Fibroblast of skin of right quadriceps (primary cell): Measurements from ENCODE around the gene SPRED2.

ENCODE experiments used
- DNase-seq: peaks from one replicate; pipeline ENCODE4 v3.0.0-alpha.2; 2013

SPRED2 gene

GRCh38 chr2:65382776-65383357 is 49.5 kb downstream of the SPRED2 start:
- peak; percentile 85 for DNase-seq

GRCh38 chr2:65382323-65382722 is 50.1 kb downstream of the SPRED2 start:
- DNase-seq: no peak

- DNase-seq: no peak
These were observed 50.8 kb downstream of the SPRED2 start for GRCh38 chr2:65381607-65382051.

GRCh38 chr2:65380255-65380654 is 52.1 kb downstream of the SPRED2 start:
- no peak for DNase-seq

GRCh38 chr2:65379721-65380171 is 52.7 kb downstream of the SPRED2 start:
- DNase-seq: no peak

GRCh38 chr2:65379223-65379622 is 53.2 kb downstream of the SPRED2 start:
- DNase-seq: no peak

GRCh38 chr2:65378290-65378689 is 54.1 kb downstream of the SPRED2 start:
- no peak for DNase-seq

- peak; percentile 78 for DNase-seq
These were observed 54.7 kb downstream of the SPRED2 start for GRCh38 chr2:65377556-65378192.

- DNase-seq: no peak
These were observed 56.7 kb downstream of the SPRED2 start for GRCh38 chr2:65375723-65376122.

GRCh38 chr2:65374999-65375398 is 57.4 kb downstream of the SPRED2 start:
- DNase-seq: no peak

GRCh38 chr2:65374575-65374974 is 57.8 kb downstream of the SPRED2 start:
- DNase-seq: no peak

GRCh38 chr2:65373365-65373918 is 59.0 kb downstream of the SPRED2 start:
- DNase-seq: no peak

- no peak for DNase-seq
These were observed 59.8 kb downstream of the SPRED2 start for GRCh38 chr2:65372619-65373018.

- DNase-seq: no peak
These were observed 61.3 kb downstream of the SPRED2 start for GRCh38 chr2:65371074-65371434.

- DNase-seq: peak; percentile 81
These were observed 61.9 kb downstream of the SPRED2 start for GRCh38 chr2:65370387-65371073.

GRCh38 chr2:65369980-65370379 is 62.4 kb downstream of the SPRED2 start:
- DNase-seq: no peak

- DNase-seq: no peak
These were observed 62.8 kb downstream of the SPRED2 start for GRCh38 chr2:65369574-65369973.

- no peak for DNase-seq
These were observed 63.9 kb downstream of the SPRED2 start for GRCh38 chr2:65368468-65368867.

GRCh38 chr2:65367524-65367923 is 64.9 kb downstream of the SPRED2 start:
- DNase-seq: peak; percentile 98

- peak; percentile 97 for DNase-seq
These were observed 65.7 kb downstream of the SPRED2 start for GRCh38 chr2:65366595-65367125.

GRCh38 chr2:65364986-65365733 is 67.2 kb downstream of the SPRED2 start:
- DNase-seq: no peak

GRCh38 chr2:65363879-65364666 is 68.3 kb downstream of the SPRED2 start:
- DNase-seq: no peak
